ENCODE data around the gene SMG7.

SMG7 gene

GRCh38 chr1:183569141-183569540 lies 96.8 kb downstream of the SMG7 start:
- DNase-seq = peak; percentile 8

- no peak for DNase-seq
Observed at GRCh38 chr1:183569801-183570200, 97.5 kb downstream of the SMG7 start.

- no peak for DNase-seq
Observed at GRCh38 chr1:183570451-183570850, 98.2 kb downstream of the SMG7 start.

- no peak for DNase-seq
Observed at GRCh38 chr1:183571678-183572268, 99.5 kb downstream of the SMG7 start.

GRCh38 chr1:183572721-183573120 lies 100.4 kb downstream of the SMG7 start:
- no peak for DNase-seq

GRCh38 chr1:183575606-183576005 lies 103.3 kb downstream of the SMG7 start:
- no peak for DNase-seq

- DNase-seq = no peak
Observed at GRCh38 chr1:183576537-183576936, 104.2 kb downstream of the SMG7 start.

GRCh38 chr1:183577897-183578465 lies 105.7 kb downstream of the SMG7 start:
- no peak for DNase-seq

- no peak for DNase-seq
Observed at GRCh38 chr1:183578856-183579255, 106.6 kb downstream of the SMG7 start.

GRCh38 chr1:183580281-183580682 lies 108.0 kb downstream of the SMG7 start:
- DNase-seq = peak; percentile 13

- no peak for DNase-seq
Observed at GRCh38 chr1:183582021-183582713, 109.9 kb downstream of the SMG7 start.

GRCh38 chr1:183583466-183583865 lies 111.2 kb downstream of the SMG7 start:
- no peak for DNase-seq

GRCh38 chr1:183584147-183584546 lies 111.8 kb downstream of the SMG7 start:
- DNase-seq = no peak

- no peak for DNase-seq
Observed at GRCh38 chr1:183585038-183585437, 112.7 kb downstream of the SMG7 start.

GRCh38 chr1:183586455-183586854 lies 114.2 kb downstream of the SMG7 start:
- no peak for DNase-seq

GRCh38 chr1:183586926-183587325 lies 114.6 kb downstream of the SMG7 start:
- no peak for DNase-seq

GRCh38 chr1:183588827-183589226 lies 116.5 kb downstream of the SMG7 start:
- no peak for DNase-seq

- DNase-seq = no peak
Observed at GRCh38 chr1:183589384-183589783, 117.1 kb downstream of the SMG7 start.

- no peak for DNase-seq
Observed at GRCh38 chr1:183589874-183590243, 117.6 kb downstream of the SMG7 start.

- no peak for DNase-seq
Observed at GRCh38 chr1:183590244-183591191, 118.2 kb downstream of the SMG7 start, which contains the start of gene NCF2. Gene NCF2, minus strand, starts transcription at chr1:183590459. Its CDS starts 130 bp downstream, at chr1:183590329.

- no peak for DNase-seq
Observed at GRCh38 chr1:183592733-183593132, 120.4 kb downstream of the SMG7 start.

GRCh38 chr1:183593356-183593755 lies 121.1 kb downstream of the SMG7 start:
- peak; percentile 12 for DNase-seq

GRCh38 chr1:183595537-183595936 lies 123.2 kb downstream of the SMG7 start:
- no peak for DNase-seq
